HTERT RPE-1 (cell line): ENCODE measurements around the gene USP3.
"Not testable (repeated sequence)": the region's sequence is repeated elsewhere in the genome, so short reads cannot be mapped to it uniquely, and the experiment has no call there.

Source experiments
- in situ Hi-C: fragments of 300-500 bp; cut with MboI; formaldehyde crosslinking; loops from 4 replicates; pipeline ENCODE4 v1.14.3; 2020; ENCODE audit warnings: low sequenced_read_pairs

The USP3 gene

DNA sequence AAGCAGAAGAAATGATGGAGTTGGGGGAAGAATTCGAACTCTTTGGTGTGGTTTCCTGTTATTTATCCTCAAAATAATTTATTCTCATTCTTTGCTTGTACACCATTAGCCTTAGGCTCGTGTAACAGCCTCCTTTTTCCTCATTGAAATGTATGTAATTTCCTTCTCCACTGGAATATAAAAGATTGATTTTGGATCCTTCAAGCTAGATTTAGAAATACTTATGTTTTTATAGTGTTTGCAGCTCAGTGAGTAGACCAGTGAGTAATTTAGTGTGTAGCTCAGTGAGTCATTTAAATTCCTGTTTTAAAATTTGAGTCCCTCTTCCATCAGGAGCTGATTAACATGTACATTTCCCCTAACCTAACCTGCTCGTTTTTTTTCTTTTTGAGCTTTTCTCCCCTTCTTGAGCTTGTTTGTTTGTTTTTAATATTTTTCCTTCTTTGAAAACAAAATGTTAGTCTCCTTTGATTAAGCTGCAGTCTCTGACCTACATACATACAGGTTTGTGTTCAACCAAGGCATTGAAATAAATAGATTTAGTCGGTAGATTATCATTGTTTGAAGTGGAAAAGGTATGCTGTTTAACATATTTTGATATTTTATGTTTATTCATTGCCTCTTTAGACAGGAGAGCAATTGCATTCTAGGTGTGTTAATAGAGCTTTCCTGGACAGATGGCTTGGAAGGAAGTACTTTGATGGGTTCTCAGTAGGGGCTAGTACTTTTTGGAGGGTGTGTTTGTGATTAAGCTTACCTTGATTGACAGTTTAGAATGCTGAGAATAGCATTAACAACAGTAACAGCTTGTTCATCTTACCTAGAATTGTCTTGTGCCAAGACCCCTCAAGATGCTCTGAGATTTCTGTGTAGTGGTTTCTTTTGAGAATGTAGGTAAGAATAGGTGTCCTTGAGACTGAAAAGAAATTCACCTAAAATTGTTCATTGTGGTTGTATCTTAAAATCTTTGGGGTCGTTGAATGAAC, 5.9 kb downstream of the USP3 start:
- in situ Hi-C loops = no loop called here

DNA sequence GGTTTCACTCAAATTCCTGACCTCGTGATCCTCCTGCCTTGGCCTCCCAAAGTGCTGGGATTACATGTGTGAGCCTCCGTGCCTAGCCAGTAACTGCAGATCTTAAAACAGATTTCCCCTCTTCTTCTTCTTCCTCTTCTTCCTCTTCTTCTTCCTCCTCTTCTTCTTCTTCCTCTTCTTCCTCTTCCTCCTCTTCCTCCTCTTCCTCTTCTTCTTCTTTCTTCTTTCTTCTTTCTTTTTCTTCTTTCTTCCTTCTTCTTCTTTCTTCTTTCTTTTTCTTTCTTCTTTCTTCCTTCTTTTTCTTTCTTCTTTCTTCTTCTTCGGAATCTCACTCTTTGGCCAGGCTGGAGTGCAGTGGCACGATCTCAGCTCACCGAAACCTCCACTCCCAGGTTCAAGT, 7.8 kb downstream of the USP3 start:
- in situ Hi-C loops = no loop called here

- in situ Hi-C loops = no loop called here
Measured at GRCh38 chr15:63513271-63513670, 8.9 kb downstream of the USP3 start.

GRCh38 chr15:63513728-63514127, 9.3 kb downstream of the USP3 start:
- in situ Hi-C loops = no loop called here

- in situ Hi-C loops = no loop called here
Measured at GRCh38 chr15:63514531-63514943, 10.1 kb downstream of the USP3 start.

- in situ Hi-C loops = no loop called here
Measured at GRCh38 chr15:63517202-63517601, 12.8 kb downstream of the USP3 start.

- in situ Hi-C loops = no loop called here
Measured at GRCh38 chr15:63517628-63518027, 13.2 kb downstream of the USP3 start.

GRCh38 chr15:63519041-63519440, 14.6 kb downstream of the USP3 start:
- in situ Hi-C loops = no loop called here

DNA sequence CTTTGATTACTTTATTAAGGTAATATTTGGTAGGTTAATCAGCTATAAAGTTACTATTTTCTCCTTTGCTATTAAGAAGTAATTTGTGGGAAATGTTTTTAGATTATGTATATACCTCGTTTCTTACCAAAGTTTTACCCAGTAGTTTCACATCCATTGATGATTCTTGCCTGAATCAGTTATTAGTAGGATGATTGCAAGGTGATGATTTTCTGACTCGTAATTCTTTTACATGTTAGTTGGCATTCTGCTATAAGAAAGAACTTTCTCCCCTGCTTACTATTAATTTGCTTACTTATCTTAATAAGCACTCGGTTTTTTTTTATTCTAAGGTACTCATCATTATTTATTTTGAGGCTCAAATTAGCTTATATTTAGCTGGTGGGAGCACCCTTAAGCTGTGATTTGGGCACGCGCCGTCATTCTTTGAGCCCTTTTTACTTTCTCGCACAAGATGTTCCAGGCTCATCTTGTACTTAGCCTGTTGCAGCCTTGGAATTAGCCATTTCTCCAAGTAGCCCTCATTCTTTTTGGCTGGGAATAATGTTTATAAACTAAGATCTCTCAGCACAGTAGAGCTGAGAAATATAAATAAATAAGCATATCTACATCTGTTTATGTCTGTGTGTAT, 15.3 kb downstream of the USP3 start:
- in situ Hi-C loops = no loop called here

DNA sequence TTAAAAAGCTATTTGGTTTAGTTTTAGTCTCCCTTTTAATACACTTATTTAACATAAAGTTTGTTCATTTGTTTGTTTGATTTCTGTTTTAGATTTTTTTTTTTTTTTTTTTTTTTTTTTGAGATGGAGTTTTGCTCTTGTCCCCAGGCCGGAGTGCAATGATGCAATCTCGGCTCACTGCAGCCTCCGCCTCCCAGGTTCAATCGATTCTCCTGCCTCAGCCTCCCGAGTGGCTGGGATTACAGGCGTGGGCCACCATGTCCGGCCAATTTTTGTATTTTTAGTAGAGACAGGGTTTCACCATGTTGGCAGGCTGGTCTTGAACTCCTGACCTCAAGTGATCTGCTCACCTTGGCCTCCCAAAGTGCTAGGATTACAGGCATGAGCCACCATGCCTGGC, 16.1 kb downstream of the USP3 start:
- in situ Hi-C loops = not testable (repeated sequence)

GRCh38 chr15:63522225-63522578, 17.8 kb downstream of the USP3 start:
- in situ Hi-C loops = no loop called here

DNA sequence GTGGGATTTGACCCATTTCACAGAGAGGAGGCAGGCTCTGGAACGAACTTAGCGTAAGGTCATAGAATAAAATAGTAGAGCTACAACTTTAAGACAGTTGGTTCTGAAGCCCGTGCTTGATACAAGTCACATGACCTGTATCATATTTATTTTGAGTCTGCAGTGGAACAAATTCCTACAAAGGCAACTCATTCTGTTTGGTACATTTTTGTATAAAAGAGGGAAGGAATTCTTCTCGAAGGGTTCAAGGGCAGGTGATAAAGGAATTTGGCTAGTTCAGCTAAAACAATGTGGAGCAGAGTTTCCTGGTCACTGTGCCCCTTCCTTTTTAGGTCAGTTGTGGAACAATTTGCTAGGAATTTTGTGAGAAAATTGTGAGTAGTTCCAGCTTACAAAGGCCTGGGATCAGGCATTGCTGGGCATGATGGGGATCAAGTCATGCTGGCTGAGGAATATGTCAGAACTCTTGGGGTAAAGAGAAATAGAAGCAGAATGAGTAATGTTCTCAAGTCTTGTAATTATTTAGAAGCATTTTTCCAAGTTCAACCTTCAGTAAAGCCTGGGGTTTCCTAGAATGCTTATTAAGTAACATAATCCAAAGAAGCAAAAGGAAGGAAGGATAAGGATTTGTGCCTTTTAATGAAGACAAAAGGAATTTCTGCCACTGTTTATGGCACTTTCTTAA, 19.1 kb downstream of the USP3 start:
- in situ Hi-C loops = no loop called here

- in situ Hi-C loops = no loop called here
Measured at GRCh38 chr15:63524316-63525015, 20.1 kb downstream of the USP3 start.

GRCh38 chr15:63526401-63526800, 22.0 kb downstream of the USP3 start:
- in situ Hi-C loops = no loop called here

- in situ Hi-C loops = no loop called here
Measured at GRCh38 chr15:63528138-63528659, 23.8 kb downstream of the USP3 start.

- in situ Hi-C loops = no loop called here
Measured at GRCh38 chr15:63530235-63530634, 25.8 kb downstream of the USP3 start.

GRCh38 chr15:63530752-63531299, 26.4 kb downstream of the USP3 start:
- in situ Hi-C loops = no loop called here

GRCh38 chr15:63531586-63531985, 27.2 kb downstream of the USP3 start:
- in situ Hi-C loops = no loop called here

- in situ Hi-C loops = no loop called here
Measured at GRCh38 chr15:63532307-63532744, 27.9 kb downstream of the USP3 start.

DNA sequence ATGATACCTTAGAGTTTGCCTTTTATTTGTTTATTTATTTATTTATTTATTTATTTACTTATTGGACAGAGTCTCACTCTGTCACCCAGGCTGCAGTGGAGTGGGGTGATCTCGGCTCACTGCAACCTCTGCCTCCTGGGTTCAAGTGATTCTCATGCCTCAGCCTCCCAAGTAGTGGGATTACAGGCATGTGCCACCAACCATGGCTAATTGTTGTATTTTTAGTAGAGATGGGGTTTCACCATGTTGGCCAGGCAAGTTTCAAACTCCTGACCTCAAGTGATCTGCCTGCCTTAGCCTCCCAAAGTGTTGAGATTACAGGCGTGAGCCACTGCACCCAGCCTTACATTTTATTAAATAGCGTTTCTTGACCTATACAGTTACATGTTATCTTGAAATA, 30.5 kb downstream of the USP3 start:
- in situ Hi-C loops = not testable (repeated sequence)
